Stimulated activated CD4-positive, alpha-beta T cell treated with anti-CD3 and anti-CD28 coated beads, Interleukin-2, amount 100 ng/mL, for 48 hours (primary cell): ENCODE data around the gene FALEC.
"Not testable (repeated sequence)": the region's sequence is repeated elsewhere in the genome, so short reads cannot be mapped to it uniquely, and the experiment has no call there.

Experiments used
- DNase-seq, 2 donors: peaks; one replicate each; pipeline ENCODE4 v3.0.0-alpha.2; 2020

The FALEC gene

DNA sequence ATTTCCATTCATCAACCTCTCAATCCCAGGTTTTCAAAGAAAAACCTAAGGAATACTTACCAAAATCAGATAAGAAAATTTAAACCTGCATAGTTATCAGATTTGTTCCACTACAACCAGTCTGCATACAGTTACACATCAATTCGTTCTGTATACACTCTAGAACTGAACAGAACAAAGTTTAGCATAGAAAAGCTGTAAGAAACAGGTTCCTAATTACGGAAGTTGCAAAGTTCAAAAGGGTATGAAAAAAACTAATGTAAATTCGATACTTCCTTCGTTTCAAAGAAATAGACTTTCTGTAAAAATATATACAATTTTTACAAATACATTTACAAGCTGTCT, 60.8 kb downstream of the FALEC start:
- DNase-seq, result no peak

- no peak for DNase-seq
Observed at GRCh38 chr1:150576794-150577556, 61.4 kb downstream of the FALEC start.

- DNase-seq, result no peak
Observed at GRCh38 chr1:150577557-150578271, 62.2 kb downstream of the FALEC start.

DNA sequence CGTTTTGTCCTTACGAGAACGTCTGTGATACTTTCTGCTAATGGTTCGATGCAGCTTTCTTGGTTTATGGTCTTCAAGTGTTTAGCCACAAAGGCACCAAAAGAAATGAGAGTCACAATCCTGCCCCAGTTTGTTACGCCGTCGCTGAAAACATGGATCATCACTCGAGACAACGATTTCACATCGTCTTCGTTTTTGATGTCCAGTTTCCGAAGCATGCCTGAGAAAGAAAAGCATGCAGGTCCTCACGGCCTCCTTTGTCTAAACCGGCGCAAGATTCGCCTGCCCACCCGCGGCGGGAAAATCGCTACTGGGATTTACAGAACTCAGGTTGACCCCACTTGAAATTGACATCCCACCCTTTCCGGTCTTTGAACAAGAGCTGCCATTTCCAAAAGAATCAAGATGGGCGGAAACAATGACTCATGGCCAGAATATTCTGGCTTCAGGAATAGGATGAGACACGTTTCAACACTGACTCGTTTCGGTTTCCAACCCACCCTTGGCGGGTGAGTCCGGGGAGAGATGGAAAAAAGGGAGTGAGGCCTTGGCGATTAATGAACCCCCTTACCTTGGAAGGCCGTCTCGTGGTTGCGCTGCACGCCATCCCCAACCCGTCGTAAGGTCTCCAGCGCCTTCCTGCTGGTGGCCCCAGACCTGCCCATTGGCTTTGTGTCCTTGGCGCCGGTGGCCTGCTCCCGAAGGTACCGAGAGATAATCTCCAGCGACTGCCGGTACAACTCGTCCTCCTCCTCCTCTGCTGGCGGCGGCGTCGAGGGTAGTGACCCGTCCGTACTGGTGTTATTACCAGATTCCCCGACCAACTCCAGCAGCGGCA, 62.9 kb downstream of the FALEC start:
- DNase-seq, result no peak

GRCh38 chr1:150579110-150579944, 63.8 kb downstream of the FALEC start, which contains the start of gene MCL1:
Gene MCL1 (minus strand): TSS chr1:150579610. CDS start chr1:150579530, 80 bp downstream.
- DNase-seq, result peak; percentile 74 to 76

DNA sequence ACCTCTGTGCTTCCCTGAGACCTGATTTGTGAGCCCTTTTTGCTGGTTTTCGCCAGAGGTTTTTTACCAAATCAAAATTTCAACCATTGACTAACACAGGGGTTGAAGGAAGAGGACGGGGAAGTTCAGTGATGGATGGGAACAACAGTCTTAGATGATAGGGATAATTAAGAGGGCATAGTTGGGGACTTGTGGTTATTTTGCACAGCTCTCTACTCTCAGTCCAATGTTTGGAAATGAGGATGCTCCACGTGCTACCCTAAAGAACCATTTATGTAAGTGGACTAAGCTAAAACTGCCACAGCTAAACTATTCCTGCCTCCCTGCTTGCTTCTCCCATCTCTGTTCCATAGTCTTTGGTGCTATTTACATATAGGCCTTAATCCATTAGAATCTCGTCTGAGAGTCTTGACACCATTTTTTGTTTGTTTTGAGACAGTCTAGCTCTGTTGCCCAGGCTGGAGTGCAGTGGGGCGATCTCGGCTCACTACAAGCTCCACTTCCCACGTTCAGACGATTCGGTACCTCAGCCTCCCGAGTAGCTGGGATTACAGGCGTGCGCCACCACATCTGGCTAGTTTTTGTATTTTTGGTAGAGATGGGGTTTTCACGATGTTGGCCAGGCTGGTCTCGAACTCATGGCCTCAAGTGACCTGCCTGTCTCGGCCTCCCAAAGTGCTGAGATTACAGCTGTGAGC, 64.5 kb downstream of the FALEC start:
- DNase-seq, result no peak

- not testable (repeated sequence) for DNase-seq
Observed at GRCh38 chr1:150580966-150581365, 65.4 kb downstream of the FALEC start.

GRCh38 chr1:150581437-150581836, 65.9 kb downstream of the FALEC start:
- not testable (repeated sequence) for DNase-seq

DNA sequence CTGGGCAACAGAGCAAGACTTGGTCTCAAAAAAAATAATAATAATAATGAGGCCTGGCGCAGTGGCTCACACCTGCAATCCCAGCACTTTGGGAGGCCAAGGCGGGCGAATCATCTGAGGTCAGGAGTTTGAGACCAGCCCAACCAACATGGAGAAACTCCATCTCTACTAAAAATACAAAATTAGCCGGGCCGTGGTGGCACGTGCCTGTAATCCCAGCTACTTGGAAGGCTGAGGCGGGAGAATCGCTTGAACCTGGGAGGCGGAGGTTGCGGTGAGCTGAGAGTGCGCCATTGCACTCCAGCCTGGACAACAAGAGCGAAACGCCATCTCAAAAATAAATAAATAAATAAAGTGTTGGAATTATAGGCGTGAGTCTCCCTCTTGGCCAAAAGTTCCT, 66.4 kb downstream of the FALEC start:
- not testable (repeated sequence) for DNase-seq

DNA sequence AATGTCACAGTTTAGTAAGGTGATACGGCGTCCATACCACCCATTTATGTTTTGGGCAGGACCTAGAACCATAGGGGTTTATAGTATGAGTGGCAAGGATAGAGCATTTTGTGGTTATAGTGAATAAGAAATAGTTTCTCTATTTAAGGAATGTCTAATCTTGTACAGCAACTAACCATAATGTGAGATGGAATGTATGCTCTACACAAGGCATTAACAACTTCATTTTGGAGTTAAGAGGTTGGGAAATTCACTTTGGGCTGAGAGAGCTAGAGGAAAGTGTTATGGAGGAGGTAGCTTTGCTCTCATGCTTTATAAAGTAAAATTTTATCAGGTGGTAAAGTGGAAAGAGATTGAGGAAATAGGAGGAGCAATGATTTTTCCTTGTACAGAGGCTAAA, 66.8 kb downstream of the FALEC start:
- no peak for DNase-seq
